SJSA1 (cell line): ENCODE data around the gene SDF2L1. TPM values are rescaled to one million over a fixed set of nuclear protein-coding genes. Genes with fewer than 3 reads are reported as not detected.
"Not testable (repeated sequence)": the region's sequence is repeated elsewhere in the genome, so short reads cannot be mapped to it uniquely, and the experiment has no call there.

Experiments used
- DNase-seq, 2 experiments: peaks; one replicate each; pipeline ENCODE4 v3.0.0-alpha.2; 2015 to 2020; ENCODE audit warnings: low spot score in 2 of 2, low read depth in 1 of 2
- H3K27ac ChIP-seq: fragments of 250-450 bp; sonication (Bioruptor Pico); 2 replicates; pipeline ENCODE4 v1.5.1; 2020; ENCODE audit warnings: mild to moderate bottlenecking, moderate library complexity
- H3K27me3 ChIP-seq: fragments of 250-450 bp; sonication (Bioruptor Pico); replicated peaks from 2 replicates; pipeline ENCODE4 v1.5.1; 2020; ENCODE audit warnings: mild to moderate bottlenecking, moderate library complexity
- H3K36me3 ChIP-seq: fragments of 250-450 bp; sonication (Bioruptor Pico); 2 replicates; pipeline ENCODE4 v1.5.1; 2020; ENCODE audit warnings: mild to moderate bottlenecking
- H3K4me1 ChIP-seq: fragments of 250-450 bp; sonication (Bioruptor Pico); replicated peaks from 2 replicates; pipeline ENCODE4 v1.6.1; 2021; ENCODE audit warnings: mild to moderate bottlenecking
- H3K4me3 ChIP-seq: fragments of 250-450 bp; sonication (Bioruptor Pico); 2 replicates; pipeline ENCODE4 v1.5.1; 2020; ENCODE audit warnings: mild to moderate bottlenecking
- H3K9me3 ChIP-seq: fragments of 250-450 bp; sonication (Bioruptor Pico); replicated peaks from 2 replicates; pipeline ENCODE4 v1.5.1; 2020; ENCODE audit warnings: mild to moderate bottlenecking
- total RNA-seq: library from RNA; depleted of rRNA; stranded (reverse); fragments of >200 nt; shearing (Covaris generic); gene quantifications from 2 replicates; pipeline ENCODE4 v1.2.3, GENCODE V29; 2014; rRNA removed

The SDF2L1 gene
- total RNA-seq = 64.3 and 119 TPM in 2 replicates

GRCh38 chr22:21641789-21642583, at the start of gene SDF2L1:
SDF2L1 (plus strand) TSS chr22:21642302; CDS start chr22:21642337, 35 bp downstream.
- Histone ChIP-seq H3K4me3 (peak within 1 kb of the TSS; percentile 67), H3K9me3 (no peaks in the 10 kb centered on the region), H3K36me3 (peaks cover 19% of the 10 kb centered on the region), H3K27ac (peak within 1 kb of the TSS; percentile 55), H3K27me3 (no peaks in the 10 kb centered on the region), H3K4me1 (peaks cover 14% of the 10 kb centered on the region)
- DNase-seq = peak; percentile 99

DNA sequence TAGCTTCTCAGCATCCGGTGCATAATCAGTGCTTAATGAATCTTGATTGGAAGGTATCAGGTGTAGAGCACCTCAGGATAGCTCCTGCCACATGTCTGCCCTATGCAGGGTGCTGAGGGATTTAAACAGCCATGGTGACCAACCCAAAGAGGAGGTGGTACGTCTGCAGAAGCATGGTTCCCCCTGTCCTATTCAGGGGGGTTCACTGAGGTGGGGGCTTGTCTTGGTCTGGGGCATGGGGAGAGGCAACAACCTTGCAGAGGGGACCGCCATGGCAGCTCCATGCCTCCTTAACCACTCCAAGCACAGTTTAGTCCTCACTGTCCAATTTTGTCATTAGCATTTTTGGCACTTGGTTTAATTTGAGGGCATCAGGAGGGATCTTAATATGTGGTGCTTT, 49.7 kb upstream of the SDF2L1 start:
- Histone ChIP-seq H3K27ac (no peak overlapping the region), H3K9me3 (no peaks in the 10 kb centered on the region), H3K27me3 (no peaks in the 10 kb centered on the region), H3K36me3 (peaks cover 80% of the 10 kb centered on the region), H3K4me1 (peaks cover 8% of the 10 kb centered on the region), H3K4me3 (no peak overlapping the region)
- DNase-seq = no peak

DNA sequence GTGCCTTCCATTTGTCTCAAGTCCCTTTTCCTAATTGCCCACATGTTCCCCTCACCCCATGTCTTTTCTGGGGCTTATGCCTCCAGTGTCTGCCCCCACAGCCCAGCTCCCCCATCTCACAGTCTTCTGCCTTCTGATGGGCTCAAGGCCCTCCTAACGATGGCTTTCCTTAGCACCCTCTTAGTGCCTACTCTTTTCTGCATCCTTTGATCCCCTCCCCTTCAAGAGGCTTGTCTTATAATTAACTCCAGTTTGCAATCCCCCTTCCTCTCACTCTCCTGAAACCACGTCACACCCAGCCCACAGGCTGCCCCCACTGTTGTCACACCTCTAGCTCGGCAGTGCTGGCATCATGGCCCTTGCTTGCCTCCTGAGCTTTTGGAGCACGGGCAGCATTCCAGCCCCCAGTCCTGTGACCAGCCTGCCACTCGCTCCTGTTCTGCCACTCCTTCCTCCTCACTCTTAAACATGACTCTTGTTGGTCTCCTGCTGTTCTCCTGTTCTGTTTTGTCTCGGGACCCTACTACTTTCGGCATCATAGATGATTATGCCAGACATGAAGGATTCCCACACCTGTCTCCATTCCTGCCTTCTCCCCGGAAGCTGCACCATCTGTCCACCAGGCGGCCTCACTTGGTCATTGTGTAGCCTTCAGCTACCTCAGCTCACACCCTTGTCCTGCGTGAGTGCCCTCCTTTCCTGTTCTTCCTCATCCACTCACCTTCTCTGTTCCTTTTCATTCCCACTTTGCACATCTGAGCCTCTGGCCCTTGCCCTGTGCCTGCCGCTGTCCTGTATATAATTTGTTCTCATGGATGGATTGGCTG, 48.5 kb upstream of the SDF2L1 start:
- Histone ChIP-seq H3K27me3 (no peaks in the 10 kb centered on the region), H3K27ac (no peak overlapping the region), H3K9me3 (no peaks in the 10 kb centered on the region), H3K4me1 (no peaks in the 10 kb centered on the region; the same call in 1 of the 2 replicates), H3K4me3 (no peak overlapping the region), H3K36me3 (peaks cover 82% of the 10 kb centered on the region)
- DNase-seq = no peak

- Histone ChIP-seq H3K27me3 (no peaks in the 10 kb centered on the region), H3K27ac (no peak overlapping the region), H3K4me1 (no peaks in the 10 kb centered on the region), H3K9me3 (no peaks in the 10 kb centered on the region), H3K36me3 (peaks cover 84% of the 10 kb centered on the region), H3K4me3 (no peak overlapping the region)
- no peak for DNase-seq
Measured at GRCh38 chr22:21594865-21595452, 47.1 kb upstream of the SDF2L1 start.

- H3K27ac ChIP-seq, DNase-seq, H3K4me1 ChIP-seq, H3K27me3 ChIP-seq, H3K4me3 ChIP-seq, H3K9me3 ChIP-seq: not testable (repeated sequence)
- H3K36me3 ChIP-seq = peaks cover 80% of the 10 kb centered on the region
Measured at GRCh38 chr22:21596356-21597135, 45.6 kb upstream of the SDF2L1 start.

DNA sequence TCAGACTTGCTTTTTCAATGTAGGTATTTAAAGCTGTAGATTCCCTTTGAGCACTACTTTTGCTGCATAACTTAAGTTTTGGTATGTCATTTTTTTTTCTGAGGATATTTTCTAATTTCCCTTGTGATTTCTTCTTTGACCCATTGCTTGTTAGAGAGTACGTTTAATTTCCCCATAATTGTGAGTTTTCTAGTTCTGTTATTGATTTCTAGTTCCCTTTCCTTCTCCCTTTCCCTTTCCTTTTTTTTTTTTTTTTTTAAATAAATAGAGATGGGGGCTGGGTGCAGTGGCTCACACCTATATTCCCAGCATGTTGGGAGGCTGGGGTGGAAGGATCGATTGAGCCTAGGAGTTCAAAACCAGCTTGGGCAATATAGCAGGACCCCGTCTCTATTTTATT, 43.8 kb upstream of the SDF2L1 start:
- Histone ChIP-seq H3K27me3 (no peaks in the 10 kb centered on the region), H3K27ac (no peak overlapping the region), H3K36me3 (peaks cover 73% of the 10 kb centered on the region), H3K4me3 (no peak overlapping the region), H3K4me1 (no peaks in the 10 kb centered on the region), H3K9me3 (no peaks in the 10 kb centered on the region)
- DNase-seq = no peak

GRCh38 chr22:21599053-21599893, 42.8 kb upstream of the SDF2L1 start:
- Histone ChIP-seq H3K27me3 (no peaks in the 10 kb centered on the region), H3K9me3 (no peaks in the 10 kb centered on the region), H3K4me1 (no peaks in the 10 kb centered on the region), H3K36me3 (peaks cover 63% of the 10 kb centered on the region), H3K4me3 (no peak overlapping the region), H3K27ac (no peak overlapping the region)
- DNase-seq = no peak

- no peak overlapping the region for H3K27ac ChIP-seq
Measured at GRCh38 chr22:21602579-21602978, 39.5 kb upstream of the SDF2L1 start.

GRCh38 chr22:21603973-21604372, 38.1 kb upstream of the SDF2L1 start:
- no peak overlapping the region for H3K4me3 ChIP-seq
- H3K9me3 ChIP-seq = no peaks in the 10 kb centered on the region
- DNase-seq = no peak
- H3K36me3 ChIP-seq = peaks cover 39% of the 10 kb centered on the region
- peaks cover 5% of the 10 kb centered on the region for H3K4me1 ChIP-seq
- H3K27me3 ChIP-seq = no peaks in the 10 kb centered on the region
- H3K27ac ChIP-seq = no peak overlapping the region

More at GRCh38 chr22:21602579-21602978, 39.5 kb upstream of the SDF2L1 start:
- Histone ChIP-seq H3K9me3 (no peaks in the 10 kb centered on the region), H3K27me3 (no peaks in the 10 kb centered on the region), H3K4me3 (no peak overlapping the region), H3K36me3 (peaks cover 45% of the 10 kb centered on the region), H3K4me1 (peaks cover 5% of the 10 kb centered on the region)
- no peak for DNase-seq

DNA sequence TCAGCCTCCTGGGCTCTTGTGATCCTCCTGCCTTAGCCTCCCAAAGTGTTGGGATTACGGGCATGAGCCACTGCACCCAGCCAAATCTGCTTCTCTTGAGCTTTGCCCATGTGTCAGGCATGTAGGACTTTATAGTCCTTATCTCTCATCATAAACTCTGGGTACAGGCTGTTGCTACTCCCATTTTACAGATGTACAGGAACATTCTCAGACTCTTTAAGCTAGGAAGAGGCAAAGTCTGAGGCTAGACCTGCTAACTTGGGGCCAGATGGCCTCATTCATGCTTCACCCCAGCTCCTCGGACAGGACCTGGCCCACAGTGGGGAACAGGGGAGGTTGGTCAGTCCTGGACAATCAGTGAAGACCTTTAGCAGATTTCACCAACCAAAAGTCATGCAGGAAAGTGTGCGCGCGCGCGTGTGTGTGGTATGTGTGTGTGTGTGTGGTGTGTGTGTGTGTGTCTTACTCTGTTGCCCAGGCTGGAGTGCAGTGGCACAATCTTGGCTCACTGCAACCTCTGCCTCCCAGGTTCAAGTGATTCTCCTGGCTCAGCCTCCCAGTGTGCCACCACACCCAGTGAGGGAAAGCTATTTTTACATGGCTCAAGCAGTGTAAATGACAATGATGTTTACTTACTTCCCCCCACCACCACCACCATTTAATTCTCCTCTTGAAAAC, 36.1 kb upstream of the SDF2L1 start:
- no peak for DNase-seq
- Histone ChIP-seq H3K4me3 (no peak overlapping the region), H3K4me1 (peaks cover 16% of the 10 kb centered on the region), H3K27ac (no peak overlapping the region), H3K36me3 (peaks cover 47% of the 10 kb centered on the region), H3K9me3 (no peaks in the 10 kb centered on the region), H3K27me3 (no peaks in the 10 kb centered on the region)

- no peak overlapping the region for H3K27ac ChIP-seq
- H3K4me1 ChIP-seq = peaks cover 22% of the 10 kb centered on the region
- no peak overlapping the region for H3K4me3 ChIP-seq
- no peaks in the 10 kb centered on the region for H3K27me3 ChIP-seq
- H3K9me3 ChIP-seq = no peaks in the 10 kb centered on the region
- peaks cover 48% of the 10 kb centered on the region for H3K36me3 ChIP-seq
- no peak for DNase-seq
Measured at GRCh38 chr22:21606775-21607174, 35.3 kb upstream of the SDF2L1 start.

GRCh38 chr22:21609556-21610157, 32.4 kb upstream of the SDF2L1 start:
- Histone ChIP-seq H3K4me1 (peaks cover 30% of the 10 kb centered on the region), H3K36me3 (peaks cover 64% of the 10 kb centered on the region)
- not testable (repeated sequence) for H3K27ac ChIP-seq, DNase-seq, H3K4me3 ChIP-seq, H3K27me3 ChIP-seq, H3K9me3 ChIP-seq
